ENCODE data around the gene MCF2L.

MCF2L gene

DNA sequence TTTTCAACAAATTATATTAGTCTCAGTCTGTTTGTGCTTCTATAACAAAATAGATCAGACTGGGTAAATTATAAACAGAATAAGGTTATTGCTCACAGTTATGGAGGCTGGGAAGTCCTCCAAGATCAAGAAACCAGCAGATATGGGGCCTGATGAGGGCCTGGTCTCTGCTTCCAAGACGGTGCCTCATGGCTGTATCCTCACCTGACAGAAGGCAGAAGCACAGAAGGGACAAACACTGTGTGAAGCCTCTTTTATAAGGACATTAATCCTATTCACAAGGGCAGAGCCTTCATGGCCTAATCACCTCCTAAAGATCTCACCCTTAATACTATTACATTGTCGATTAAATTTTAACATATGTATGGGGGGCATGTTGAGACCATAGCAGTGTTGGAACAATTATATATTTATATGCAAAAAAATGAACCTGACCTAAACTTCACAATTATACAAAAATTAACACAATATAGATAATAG, 166.3 kb downstream of the MCF2L start:
- no peak for DNase-seq

DNA sequence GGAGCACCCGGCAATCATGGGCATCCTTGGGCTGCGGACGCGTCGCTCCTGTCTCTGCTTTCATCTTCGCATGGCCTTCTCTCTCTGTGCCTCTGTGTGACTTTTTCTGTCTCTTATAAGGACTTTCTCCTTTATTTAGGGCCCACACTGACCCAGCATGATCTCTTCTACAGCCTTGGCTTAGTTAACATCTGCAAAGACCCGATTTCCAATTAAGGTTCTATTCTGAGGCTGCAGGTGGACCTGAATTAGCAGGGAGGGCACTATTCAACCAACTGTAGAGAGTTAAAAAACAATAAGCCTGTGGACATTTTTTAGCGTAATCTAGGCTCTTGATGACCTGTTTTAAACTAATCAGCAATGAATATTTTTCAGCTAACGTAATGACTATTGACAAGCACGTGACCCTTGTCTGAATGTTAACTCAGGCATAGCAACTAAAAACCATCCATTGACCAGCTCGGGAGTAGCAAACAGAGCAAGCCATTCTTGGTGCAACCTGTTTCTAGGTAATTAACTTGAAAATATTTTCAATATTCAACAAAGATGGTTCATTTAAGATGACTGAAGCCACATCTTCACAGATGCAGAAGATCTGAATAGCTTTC, 168.8 kb downstream of the MCF2L start:
- DNase-seq = no peak

DNA sequence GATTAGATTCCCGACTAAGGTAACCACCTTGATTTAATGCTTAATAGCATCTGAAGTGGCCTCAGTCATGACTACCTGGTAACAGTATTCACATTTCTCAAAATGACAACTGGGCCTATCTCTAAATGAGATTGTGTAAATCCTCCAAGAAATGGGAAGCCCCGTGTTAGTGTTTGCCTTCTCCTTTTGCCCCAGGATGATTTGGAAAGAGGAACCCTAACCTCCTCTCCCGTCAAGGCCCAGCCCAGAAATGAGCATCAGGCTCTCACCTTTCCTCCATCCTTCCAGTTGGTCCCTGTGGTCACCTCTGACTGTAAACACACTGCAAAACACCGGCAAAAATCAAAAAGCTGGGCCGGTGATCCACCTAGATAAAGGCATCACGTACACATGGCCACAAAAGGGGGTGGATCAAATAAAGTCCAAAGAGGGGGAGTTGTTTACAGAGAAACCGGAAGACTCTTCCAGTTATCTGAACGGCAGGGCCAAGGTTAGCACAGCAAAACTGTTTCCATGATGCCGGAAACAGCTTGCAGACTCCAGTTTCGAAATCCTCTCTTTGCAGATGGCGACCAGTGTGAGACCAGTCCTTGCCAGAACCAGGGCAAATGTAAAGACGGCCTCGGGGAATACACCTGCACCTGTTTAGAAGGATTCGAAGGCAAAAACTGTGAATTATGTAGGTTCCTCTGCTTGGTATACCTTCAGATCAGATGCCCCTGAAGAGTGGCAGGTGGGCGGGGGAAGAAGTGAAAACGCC, 170.0 kb downstream of the MCF2L start:
- no peak for DNase-seq

DNA sequence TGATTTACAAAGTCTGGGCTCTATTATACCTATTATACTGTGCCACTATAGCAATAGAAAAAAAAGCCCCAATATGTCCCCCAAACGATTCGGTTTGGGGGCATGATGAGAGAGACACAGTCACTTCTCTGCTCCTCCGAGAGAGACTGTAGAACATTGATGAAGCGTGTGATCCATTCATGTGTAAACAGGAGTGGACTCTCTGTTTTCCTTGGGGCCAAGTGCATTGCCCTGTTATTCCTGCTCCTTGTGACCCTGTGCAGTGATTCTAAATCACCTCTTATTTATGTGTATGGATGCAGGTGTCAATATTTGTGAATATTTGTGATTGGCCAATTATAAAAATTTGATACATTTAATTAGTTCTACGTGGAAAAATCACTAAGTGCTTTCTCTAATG, 170.6 kb downstream of the MCF2L start:
- no peak for DNase-seq

DNA sequence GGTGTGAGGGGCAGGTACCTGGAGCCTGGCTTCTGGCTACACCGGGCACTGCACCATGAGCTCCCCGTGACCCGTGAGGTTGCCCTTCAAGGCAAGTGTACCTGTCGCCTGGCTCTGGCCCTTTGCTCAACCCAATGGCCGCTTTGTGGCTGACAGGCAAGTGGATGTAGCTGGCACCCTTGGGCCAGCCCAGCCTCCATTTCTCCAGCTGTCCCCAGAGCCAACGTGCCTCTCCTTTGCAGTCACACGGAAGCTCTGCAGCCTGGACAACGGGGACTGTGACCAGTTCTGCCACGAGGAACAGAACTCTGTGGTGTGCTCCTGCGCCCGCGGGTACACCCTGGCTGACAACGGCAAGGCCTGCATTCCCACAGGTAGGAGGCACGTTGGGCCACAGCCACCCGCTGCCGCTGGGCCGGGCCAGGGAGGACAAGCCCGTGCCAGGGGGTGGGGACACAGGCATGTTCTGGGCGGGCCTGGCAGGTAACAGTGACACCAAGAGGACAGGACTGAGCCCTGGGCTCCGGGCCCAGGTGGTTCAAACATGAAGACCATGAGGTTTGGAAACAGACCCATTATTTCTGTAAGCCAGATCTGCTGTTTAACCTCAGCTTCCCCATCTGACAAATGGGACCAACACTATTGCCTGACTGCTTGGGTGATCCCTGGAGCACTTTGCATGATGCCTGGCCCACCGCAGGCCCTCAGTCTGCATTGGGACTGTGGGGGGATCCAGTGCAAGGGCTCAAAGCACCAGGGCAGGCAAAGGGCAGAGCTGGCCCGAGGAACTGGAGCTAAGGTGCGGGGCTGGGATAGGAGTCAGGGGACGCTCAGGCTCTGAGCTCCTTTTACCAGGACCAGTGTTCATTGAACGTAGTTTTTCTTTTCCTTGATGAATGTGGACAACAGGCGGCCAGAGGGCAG, 171.9 kb downstream of the MCF2L start:
- no peak for DNase-seq

DNA sequence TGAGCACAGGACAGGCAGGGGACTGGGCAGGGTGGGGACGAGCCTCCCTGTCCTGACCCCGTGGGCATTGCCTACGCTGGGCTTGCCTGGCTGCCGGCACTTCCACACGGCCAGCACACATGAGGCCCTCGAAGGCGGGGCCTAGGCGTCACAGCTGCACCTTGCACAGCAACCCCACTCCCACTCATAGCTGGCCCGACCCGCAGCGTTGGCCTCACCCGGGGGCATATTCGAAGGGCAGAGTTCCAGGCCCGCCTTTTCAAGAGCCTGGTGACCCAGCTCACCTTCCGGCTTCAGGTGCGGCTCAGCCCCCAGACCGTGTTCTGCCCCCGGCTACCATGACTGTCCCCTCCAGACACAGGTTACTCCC, 172.6 kb downstream of the MCF2L start:
- DNase-seq = no peak

DNA sequence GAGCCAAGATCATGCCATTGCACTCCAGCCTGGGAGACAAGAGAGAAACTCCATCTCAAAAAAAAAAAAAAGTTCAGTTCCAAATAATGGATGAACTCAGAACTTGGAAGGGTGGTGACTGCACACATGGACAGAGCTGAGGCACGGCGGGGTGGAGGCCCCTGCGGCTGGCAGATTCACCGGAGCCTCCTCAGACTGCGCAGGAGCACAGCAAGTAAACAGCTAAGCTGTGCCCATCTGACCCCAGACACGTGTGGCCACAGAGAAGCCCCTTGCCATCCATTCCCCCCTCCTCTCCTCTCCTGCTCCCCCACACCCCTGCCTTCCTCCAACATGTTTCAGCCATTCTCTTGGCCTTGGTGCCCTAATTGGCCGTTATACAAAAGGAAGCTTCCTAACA, 173.9 kb downstream of the MCF2L start:
- DNase-seq = no peak

DNA sequence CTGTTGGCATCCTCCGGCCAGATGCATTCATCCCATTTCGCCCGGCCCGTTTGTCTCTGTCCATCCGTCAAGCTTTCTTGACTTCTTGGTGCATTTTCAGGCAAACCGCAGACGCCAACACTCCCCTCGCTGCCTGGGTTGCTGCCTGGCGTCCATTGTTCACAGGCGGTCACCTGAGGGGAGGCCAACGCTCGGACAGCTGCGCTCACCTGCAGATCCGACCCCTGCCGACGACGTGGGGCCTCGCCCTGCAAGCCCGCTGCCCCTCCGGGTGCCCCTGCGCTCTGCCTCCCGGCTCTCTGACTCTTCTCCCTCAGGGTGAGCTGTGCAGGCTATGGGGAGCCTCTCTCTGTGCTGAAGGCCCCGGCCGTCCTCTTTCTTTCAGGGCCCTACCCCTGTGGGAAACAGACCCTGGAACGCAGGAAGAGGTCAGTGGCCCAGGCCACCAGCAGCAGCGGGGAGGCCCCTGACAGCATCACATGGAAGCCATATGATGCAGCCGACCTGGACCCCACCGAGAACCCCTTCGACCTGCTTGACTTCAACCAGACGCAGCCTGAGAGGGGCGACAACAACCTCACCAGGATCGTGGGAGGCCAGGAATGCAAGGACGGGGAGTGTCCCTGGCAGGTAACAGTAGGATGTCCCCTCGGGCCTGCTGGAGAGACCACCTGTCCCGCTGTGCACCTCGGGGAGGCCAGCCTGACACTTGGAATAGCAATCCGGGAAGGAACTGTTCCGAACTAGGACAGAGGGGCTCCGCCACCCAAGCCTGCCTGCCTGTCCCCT, 174.6 kb downstream of the MCF2L start:
- no peak for DNase-seq

DNA sequence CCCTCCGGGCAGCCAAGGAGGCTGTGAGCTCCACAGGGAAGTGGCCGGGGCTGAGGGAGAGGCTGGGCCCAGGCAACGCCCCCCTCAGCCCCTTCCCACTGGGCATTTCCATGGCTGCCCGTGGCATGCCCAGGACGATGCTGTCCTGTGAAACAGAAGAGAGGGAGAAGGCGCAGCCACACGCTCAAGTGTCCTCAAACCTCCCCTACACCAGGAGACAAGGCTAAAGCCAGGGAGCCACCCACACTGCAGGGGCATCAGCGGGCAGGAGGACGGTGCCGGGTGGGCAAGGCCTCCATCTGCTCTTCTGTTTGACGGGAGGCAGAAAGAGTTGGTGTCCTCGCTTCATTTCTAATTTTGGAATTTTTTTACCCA, 175.2 kb downstream of the MCF2L start:
- DNase-seq = no peak

DNA sequence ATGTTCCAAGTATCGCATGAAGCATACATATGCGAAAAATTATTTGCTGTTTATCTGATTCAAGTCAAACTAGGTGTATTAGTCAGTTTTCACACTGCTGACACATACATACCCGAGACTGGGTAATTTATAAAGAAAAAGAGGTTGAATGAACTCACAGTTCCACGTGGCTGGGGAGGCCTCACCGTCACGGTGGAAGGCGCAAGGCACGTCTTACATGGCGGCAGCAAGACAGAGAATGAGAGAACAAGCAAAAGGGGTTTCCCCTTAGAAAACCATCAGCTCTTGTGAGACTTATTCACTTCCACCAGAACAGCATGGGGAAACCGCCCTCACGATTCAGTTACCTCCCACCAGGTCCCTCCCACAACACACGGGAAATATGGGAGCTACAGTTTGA, 176.5 kb downstream of the MCF2L start:
- DNase-seq = no peak

DNA sequence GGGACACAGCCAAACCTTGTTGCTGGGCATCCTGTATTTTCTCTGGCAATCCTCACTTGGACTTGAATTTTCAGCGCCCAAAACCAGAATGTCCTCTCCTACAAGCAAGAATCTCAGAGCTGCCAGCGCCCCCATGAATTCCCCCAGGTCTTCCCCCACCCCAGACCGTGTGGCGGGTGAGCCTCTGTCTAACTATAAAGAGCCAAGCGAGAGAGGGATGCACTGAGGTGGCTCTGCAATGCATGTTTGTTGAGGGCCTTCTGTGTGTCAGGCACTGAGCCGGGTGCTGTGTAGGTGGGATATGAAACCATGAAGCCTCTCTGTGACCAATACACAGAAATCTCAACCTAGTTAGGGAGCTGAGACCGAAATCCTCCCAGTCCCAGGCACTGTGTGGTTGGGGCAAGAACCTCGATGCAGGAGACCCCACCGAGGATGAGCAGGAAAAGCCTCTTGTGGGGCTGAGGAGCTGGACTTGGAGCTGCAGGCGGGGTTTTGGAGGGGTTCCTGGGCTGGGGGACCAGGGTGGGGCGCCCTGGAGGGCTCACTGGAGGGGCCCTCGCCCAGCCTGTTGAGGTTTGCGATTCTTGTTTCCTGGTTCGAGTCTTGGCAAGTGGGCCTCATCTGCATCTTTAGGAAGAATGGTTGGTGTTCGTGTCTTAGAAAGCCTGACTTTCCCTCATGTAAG, 177.0 kb downstream of the MCF2L start:
- no peak for DNase-seq

DNA sequence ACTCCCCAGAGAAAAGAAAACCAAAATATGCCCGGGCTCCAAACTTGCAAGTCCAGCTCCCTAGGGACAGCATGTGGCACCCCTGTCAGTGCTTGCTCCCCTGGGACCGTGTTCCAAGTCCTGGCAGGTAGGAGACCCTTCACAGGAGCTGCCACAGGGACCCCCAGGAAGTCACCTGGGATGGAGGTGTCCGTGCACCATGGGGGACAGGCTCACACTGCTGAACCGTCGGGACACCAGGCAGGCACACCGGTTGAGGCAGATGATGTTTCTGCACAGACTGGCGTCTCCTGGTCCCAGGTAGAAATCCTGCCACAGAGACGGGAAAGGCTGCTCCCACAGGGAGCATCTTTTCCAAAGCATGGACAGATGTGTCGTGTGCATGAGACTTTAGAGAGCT, 177.7 kb downstream of the MCF2L start:
- DNase-seq = no peak

DNA sequence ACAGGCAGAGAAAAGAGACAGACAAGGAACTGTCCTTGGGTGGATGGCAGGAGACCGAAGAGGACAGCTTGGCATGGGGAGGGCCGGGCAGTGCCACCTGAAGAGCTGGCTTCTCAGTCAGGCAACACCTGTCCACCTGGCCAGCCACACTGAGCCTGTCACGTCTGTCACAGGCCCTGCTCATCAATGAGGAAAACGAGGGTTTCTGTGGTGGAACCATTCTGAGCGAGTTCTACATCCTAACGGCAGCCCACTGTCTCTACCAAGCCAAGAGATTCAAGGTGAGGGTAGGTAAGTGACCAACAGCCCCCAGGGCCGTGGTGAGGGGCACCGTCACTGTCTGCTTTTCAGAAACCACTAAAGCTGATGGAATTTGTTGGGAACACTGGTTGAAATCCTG, 178.2 kb downstream of the MCF2L start:
- DNase-seq = no peak

DNA sequence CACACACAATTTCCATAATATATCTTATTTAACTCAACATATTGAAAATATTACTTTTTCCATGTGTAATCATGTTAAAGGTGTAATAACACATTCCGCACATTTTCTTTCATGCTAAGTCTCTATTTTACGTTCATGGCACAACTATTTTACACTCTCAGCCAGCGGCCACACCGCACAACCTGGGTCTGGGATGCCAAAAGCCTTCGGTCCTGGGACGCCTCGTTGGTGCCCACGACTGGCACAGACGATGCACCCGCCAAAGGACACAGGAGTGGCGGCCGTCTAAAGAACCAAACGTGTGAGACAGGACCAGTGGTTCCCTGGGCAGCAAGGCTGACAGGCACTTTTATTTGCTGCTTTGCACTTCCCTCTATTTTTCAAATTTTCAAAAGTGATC, 179.4 kb downstream of the MCF2L start:
- no peak for DNase-seq

DNA sequence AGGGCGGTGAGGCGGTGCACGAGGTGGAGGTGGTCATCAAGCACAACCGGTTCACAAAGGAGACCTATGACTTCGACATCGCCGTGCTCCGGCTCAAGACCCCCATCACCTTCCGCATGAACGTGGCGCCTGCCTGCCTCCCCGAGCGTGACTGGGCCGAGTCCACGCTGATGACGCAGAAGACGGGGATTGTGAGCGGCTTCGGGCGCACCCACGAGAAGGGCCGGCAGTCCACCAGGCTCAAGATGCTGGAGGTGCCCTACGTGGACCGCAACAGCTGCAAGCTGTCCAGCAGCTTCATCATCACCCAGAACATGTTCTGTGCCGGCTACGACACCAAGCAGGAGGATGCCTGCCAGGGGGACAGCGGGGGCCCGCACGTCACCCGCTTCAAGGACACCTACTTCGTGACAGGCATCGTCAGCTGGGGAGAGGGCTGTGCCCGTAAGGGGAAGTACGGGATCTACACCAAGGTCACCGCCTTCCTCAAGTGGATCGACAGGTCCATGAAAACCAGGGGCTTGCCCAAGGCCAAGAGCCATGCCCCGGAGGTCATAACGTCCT, 180.0 kb downstream of the MCF2L start:
- DNase-seq = no peak
